Ramos (cell line): ENCODE data around the gene CFAP97.
"Not testable (repeated sequence)": the region's sequence is repeated elsewhere in the genome, so short reads cannot be mapped to it uniquely, and the experiment has no call there.

Experiments used
- in situ Hi-C: fragments of 300-500 bp; cut with MboI; formaldehyde crosslinking; loops from one replicate; pipeline ENCODE4 v1.14.3; 2022; ENCODE audit warnings: low sequenced_read_pairs; ENCODE audit not compliant: unreplicated experiment

CFAP97 gene

DNA sequence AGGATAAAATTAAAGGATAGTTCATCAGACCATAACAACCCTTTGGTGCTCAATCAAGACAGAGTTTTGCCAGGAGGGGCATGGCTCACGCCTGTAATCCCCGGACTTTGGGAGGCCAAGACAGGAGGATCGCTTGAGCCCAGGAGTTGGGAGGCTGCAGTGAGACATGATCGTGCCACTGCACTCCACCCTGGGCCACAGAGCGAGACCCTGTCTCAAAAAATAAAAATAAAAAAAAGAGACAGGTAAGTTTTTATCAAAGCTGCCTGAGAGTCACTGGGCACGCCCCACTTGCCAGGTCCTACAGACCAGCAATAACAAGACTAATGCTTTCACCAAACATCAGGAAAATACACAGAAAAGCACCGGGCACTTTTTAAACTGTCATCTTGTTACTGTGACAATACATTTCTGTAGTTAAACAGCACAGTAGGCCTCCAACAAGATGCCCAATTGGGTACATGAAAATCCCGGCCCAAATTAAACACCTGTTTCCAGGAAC lies 765 bp downstream of the CFAP97 start:
- in situ Hi-C loops = loop anchor here (10.0 kb wide), 1 partner anchor 382 kb away; no protein-coding TSS in a partner anchor

DNA sequence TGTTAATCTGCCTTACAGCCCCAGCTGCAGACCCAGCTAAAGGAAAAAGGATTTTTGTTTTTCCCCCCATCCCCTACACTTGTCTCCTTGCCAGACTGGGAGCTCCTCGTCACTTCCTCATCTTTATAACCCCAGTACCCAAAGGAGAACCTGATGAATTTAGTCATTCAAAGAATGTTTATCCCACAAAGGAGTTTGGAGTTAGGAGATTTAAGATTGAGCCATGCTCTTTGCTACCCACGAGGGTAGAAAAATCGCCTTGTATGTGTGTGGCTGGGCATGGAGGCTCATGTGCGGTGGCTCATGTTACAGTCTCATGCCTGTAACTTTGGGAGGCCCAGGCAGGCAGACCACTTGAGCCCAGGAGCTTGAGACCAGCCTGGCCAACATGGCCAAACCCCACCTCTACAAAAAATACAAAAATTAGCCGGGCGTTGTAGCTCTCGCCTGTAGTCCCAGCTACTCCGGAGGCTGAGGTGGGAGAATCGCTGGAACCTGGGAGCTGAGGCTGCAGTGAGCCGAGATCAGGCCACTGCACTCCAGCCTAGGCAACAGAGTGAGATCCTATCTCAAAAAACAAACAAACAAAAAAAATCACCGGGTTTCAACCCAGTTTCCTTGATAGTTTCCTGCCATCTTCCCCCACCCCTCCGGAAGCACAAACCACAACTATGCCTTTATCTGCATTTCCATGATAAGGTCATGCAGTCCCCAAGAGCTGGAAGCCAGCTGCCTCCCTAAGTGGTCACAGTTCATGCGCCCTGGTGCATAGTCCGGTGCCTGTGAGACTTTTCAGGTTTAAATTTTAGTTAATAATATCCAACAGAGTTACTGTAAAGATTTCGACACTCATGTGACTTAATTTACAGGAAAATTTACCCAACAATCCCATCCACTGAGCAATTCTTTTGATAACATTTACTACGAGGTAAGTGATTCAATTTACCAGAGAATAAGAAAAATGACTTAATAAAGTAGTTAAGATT lies 1.5 kb downstream of the CFAP97 start:
- in situ Hi-C loops = loop anchor here (10.0 kb wide), 1 partner anchor 383 kb away; no protein-coding TSS in a partner anchor

DNA sequence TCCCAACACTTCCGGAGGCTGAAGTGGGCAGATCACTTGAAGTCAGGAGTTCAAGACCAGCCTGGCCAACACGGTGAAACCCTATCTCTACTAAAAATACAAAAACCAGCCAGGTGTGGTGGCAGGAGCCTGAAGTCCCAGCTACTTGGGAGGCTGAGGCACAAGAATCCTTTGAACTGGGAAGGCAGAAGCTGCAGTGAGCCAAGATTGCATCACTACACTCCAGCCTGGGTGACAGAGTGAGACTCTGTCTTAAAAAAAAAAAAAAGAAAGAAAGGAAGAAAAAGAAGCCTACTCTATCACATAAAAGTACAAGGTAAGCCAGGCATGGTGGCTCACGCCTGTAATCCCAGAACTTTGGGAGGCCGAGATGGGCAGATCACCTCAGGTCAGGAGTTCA lies 5.6 kb downstream of the CFAP97 start:
- in situ Hi-C loops = not testable (repeated sequence)

DNA sequence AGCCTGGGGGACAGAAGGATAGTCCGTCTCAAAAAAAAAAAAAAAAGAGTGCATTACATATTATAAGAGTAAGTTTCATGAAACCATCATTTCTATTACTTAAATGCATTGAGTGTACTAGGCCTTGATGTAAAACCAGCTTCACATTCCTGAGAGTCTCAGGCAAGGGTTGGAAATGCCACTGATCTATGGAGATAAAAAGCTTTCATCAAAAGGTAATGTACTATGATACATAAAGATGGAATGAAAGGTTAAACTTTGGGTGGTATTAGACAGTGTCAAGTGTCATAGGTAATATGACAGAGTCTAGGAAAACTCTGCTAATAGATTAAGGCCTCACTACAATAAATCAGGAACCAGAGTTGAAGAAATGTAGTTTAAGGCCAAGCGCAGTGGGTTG lies 7.4 kb downstream of the CFAP97 start:
- in situ Hi-C loops = no loop called here

DNA sequence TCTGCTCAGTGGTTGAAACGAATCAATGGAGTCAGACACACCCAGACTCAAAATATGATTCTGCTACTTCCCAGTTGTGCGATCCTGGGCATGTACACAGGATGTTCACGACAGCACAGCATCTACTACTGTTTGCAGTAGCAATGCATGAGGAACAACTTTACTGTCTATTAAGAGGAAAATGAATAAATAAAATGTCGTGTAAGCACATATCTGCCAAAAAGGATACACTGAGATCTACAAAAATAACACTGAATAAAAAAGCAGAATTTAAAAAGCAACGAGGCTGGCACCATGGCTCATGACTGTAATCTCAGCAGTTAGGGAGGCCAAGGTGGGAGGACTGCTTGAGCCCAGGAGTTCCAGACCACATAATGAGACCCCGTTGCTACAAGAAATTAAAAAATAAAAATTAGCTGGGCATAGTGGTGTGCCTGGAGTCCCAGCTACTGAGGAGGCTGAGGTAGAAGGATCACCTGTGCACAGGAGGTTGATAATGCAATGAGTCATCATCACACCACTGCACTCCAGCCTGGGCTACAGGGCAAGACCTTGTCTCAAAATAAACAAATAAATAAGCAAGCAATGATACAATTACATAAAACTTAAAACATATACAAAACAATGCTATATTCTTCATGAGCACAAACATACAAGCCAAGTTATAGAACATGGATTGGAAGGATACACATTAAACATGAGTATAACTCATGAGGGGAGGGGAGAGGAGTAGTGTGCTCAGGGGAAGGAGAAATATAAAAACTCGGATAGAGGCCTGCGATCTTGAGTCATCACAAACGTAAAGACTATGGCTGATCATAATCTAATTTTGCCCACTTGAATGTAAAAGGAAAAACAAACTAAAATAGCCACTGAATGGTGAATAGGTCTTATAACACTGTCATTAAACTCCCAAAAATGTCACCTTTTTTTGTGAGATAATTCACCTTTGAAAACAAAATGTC lies 8.6 kb downstream of the CFAP97 start:
- in situ Hi-C loops = no loop called here

DNA sequence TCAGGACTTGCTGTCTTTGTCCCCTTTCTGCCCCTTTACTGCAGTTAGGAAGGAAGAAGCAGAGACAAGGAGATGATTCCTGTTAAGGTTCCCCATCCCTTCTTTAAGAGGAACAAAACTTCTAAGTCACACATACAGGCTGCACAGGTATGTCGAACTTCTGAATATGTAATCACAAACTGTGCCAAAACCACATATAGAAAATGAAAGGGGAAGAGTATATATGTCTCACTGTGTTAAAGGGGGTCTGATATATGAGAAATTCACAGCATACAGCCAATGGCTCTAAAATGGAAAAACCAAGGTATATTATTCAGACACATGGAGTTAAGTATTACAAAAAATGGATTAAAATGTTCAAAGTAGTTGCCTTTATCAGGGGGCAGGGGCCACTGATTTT lies 11.7 kb downstream of the CFAP97 start:
- in situ Hi-C loops = no loop called here

DNA sequence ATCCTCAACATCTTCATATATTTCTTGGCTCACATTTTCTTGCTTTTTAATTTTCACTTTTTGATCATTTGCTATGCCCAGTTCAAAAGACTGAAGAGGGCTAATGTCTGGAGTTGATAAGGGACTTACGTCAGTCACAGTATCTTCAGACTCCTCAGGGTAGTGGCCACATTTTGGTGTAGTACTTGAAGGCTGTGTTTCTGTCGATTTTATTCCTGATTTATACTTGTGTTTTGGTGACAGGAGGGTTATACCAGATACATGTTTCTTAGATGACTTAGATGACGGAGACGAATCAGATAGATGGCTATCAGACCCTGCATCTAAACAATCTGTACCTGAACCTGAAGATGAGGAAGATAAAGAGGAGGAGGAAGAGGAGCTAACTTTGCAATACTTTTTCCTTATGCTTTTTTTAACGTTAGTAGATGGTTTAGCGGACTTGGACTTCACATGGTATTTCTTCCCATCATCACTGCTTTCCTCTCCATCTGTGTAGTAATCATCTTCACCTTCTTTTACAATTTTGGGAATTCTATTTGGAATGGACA lies 13.4 kb downstream of the CFAP97 start:
- in situ Hi-C loops = no loop called here

DNA sequence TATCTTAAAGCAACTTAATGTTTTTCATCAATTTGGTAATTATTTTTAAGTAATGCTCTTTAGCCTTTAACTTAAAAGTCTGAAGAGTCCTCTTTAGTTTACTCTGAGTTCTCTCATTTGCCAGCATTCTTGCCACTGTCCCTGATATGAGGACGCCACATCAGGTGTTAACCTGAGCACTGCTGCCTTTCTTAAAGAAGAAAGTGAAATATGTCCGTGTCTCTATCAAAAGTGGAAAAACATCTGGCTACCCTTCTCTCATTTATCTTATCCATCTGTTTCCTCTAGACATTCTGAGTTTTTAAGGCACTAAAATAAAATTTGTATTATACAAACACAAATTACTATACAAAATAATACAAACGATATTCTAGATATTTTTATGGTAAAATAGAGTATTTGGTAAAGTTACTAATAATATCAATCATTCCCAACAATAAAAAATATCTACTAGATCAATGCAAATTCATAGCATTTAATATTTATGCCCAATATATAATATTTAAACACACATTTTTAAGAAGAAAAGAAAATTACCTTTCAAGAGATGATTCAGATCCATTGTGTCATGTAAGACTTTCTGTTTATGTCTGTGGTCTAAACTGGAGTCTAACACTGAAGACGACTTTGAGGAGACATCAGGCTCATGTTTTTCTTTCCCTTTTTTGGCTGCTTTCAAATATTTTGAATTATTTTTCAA lies 14.0 kb downstream of the CFAP97 start:
- in situ Hi-C loops = no loop called here

DNA sequence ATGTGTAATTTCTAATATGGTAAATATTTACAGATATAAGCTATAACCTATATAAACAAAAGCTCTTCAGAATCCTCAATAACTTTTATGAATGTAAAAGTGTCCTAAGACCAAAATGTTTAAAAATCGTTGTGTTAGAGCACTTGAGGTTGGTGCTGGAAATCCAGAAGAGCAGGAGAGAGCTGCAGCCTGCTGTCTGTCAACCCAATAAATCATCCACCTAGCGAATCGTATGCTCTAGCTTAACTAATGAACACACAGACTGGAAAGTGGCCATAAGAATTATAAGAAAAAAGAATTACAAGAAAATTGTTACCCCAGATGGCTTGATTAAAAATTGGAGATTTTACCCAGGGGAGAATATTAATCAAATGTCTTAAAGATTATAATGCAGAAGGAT lies 17.0 kb downstream of the CFAP97 start:
- in situ Hi-C loops = no loop called here

DNA sequence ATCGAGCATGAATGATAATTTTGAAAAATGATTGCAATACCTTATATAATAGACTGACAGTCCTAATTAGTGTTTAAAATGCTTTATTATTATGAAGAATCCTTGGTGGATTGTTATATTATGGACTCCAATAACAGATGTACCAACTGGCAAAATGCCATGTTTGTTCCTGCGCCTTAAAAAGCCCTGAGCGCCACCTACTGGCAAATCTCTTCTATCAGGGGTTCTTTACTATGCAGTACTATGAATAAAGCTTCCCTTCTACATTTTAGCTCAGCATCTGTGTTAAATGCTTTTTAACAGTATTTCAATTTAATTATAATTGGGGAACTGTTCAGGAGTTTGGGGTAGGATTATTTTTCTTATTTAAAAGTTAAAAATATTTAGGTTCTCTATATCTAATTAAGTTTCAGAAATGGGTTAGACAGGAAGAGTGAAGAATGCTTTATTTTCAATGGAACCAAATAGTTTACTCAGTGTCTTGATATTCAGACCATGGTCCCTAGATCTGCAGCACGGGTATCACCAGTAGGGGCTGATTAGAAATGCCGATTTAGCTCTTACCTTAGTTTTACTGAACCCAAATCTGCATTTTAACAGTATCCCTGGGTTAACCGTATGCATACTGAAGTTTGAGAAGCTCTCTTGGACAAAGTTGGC lies 20.0 kb downstream of the CFAP97 start:
- in situ Hi-C loops = no loop called here

DNA sequence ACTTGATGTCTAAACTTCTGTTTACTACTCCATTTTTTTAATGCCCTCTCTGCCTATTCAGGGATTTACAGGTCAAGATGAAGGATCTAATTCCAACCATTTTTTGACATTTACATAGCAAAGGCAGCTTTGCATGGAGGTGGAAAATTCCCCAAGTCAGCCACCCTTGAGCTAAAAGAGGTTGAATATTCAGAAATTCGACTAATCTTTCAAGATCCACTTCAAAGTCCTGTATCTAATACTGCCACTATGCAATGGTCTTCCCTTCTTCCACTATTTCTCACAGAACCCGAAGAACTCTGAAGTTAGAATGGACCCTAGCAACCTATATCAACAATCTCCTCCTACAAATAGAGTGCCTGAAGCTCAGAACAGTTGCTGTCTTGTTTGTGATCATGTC lies 21.6 kb downstream of the CFAP97 start:
- in situ Hi-C loops = no loop called here

DNA sequence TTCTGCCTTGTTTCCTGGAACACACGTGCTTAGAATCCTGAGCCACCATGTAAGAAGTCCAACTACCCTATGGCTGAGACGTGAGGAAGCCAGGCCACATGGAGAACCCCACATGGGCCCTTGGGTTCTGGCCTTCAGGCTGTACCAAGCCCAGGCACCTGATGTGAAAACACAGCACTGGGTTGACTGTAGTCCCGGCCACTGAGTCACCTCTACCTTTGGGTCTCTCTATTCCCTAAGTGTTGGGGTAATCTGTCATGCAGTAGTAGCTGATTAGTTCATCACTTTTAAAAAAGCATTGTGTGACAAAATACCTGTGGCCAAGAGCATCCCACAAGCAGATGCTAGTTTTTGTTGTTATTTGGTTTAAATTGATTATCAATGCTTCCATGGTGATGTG lies 24.3 kb downstream of the CFAP97 start:
- in situ Hi-C loops = no loop called here

DNA sequence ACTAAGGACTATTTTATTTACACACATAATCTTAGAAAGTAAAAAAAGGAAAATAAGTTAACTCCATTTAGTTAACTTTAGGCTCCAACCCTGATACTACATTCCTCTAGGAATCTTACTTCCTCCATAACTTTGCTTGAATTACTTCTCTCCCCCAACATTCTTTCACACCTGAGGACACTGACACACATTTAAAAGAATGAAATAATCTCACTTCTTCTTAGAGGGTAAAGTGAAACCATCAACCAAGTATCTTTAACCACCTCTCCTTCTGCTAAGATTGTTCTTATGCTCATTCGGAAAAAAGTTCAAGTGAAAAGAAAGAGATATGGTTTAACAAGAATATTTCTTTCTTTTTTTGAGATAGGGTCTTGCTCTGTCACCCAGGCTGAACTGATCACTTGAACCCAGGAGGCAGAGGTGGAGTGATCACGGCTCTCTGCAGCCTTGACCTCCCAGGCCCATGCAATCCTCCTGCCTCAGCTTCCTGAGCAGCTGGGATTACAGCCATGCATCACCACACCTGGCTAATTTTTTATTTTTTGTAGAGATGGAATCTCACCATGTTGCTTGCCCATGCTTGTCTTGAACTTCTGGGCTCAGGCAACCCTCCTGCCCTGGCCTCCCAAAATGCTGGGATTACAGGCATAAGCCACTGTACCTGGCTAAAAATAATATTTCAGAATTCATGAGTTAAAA lies 32.3 kb downstream of the CFAP97 start:
- in situ Hi-C loops = no loop called here

DNA sequence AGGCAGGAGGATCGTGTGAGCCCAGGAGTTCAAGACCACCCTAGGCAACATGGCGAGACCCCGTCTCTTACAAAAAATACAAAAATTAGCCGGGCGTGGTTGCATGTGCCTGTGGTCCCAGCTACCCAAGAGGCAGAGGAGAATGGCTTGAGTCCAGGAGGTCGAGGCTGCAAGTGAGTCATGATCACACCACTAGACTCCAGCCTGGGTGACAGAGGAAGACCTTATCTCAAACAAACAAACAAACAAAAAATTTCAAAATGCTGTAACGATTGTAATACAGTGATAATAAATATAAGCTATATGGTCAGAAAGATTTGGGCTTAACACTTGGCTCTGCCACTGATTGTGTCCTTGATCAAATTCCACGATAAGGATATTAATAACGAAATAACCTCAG lies 36.6 kb downstream of the CFAP97 start:
- in situ Hi-C loops = no loop called here

DNA sequence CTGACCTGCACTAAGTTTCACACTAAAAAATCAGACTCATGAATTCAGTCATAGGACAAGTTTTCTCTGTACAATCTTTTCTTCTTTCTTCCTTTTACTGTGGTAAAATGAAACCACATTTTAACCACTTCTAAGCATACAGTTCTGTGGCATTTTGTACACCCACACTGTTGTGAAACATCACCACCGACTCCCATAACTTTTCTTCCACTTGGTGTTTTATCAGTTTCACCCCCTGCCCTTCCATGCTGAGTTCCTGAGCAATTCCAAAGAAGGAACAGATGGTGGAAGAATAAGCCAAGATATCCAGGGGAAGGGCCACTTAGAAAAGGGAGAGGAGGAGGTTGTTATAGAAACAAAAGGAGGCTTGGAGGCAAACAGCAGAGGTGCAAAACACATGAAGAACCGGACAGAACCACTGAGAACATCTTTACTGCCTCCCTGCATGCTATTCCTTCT lies 38.2 kb downstream of the CFAP97 start:
- in situ Hi-C loops = no loop called here

DNA sequence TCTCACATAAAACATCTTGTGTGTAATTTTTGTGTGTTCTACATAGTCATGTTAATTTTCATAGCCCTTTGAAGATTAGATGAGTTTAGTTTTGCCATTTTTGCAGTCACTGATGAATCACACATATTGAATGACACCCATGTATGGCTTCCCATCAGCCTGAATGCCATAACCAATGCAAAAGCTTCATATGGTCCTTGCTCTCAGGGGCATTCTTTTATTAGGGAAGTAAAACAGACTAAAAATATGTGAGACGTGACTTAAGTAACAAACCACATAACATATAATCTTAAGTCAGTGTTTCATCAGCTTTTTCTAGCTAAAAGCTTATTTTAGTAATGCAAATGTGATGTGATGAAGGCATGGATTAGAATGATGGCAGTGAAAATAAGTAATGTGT lies 52.5 kb downstream of the CFAP97 start:
- in situ Hi-C loops = no loop called here

DNA sequence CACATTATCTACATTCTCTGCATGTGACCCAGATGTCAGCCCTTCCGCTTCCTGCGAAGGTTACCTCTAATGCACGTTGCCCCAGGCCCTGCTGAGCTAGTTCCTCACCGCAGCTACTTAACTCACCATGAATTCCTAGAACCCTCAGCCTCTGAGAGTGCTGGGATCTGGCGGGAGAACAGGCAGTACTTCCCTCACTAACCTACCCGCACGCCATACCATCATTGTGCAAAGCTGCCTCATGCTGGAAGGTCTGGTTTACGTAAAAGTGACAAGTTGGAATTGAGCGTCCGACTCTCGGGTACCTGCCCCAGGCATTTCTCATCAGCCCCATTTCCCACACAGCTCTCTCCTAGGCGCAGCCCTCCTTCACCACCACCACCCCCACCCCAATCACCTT lies 54.4 kb downstream of the CFAP97 start:
- in situ Hi-C loops = no loop called here

DNA sequence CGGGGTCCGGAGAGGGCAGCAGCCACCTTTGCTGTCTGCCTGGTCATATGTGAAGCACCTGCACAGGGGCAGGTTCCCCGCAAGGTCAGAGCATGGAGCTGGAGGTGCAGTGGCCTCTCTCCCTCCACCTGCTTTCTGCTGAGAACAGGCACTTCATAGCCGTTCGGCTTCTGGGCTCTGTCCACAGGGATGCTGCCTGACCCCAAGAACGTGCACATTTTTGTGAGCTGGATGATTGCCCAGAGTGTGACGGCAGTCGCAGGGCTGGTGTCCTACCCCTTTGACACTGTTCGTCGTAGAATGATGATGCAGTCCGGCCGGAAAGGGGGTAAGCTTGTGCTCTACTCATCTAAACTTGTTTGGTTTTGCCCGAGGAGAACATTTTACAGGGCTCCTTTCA lies 58.2 kb downstream of the CFAP97 start:
- in situ Hi-C loops = no loop called here
